Stomach (tissue), 19 donors: ENCODE results near the gene MSANTD2. TPM values are rescaled to one million over a fixed set of nuclear protein-coding genes. Genes with fewer than 3 reads are reported as not detected.

ENCODE experiments used
- DNase-seq, 2 donors: peaks; one replicate each; pipeline versions ENCODE4 v3.0.0 to v3.0.0-alpha.2; 2013 to 2019
- H3K27ac ChIP-seq, 5 donors: fragments of 200-600 bp in 4 of 5; sonication (generic) in 4 of 5; one replicate each; pipeline ENCODE4 v1.5.1; 2013 to 2019; ENCODE audit warnings: mild to moderate bottlenecking in 1 of 5, moderate library complexity in 1 of 5
- H3K27me3 ChIP-seq, 3 donors: fragments of 200-600 bp; sonication (generic); one replicate each; pipeline ENCODE4 v1.5.1; 2017 to 2019; ENCODE audit warnings: mixed run types in 1 of 3
- H3K36me3 ChIP-seq, 4 donors: fragments of 200-600 bp; sonication (generic); 1 replicate in 3 of 4; 2 replicates in 1 of 4; pipeline ENCODE4 v1.5.1; 2016 to 2019
- H3K4me1 ChIP-seq, 4 donors: fragments of 200-600 bp; sonication (generic); one replicate each; pipeline ENCODE4 v1.5.1; 2016 to 2019
- H3K4me3 ChIP-seq, 4 donors: fragments of 200-600 bp; sonication (generic) in 3 of 4; one replicate each; pipeline ENCODE4 v1.5.1; 2016 to 2019; ENCODE audit warnings: mild to moderate bottlenecking in 1 of 4
- H3K9me3 ChIP-seq, 4 donors: fragments of 200-600 bp; sonication (generic); one replicate each; pipeline ENCODE4 v1.5.1; 2016 to 2019
- EP300 ChIP-seq: sonication (generic); formaldehyde crosslinking; IDR thresholded peaks from one replicate; pipeline ENCODE4 v1.6.1; 2017; ENCODE audit warnings: antibody characterized with exemption
- POLR2A ChIP-seq, 4 donors: fragments of 450-650 bp; IDR thresholded peaks; one replicate each; pipeline ENCODE4 v1.6.1; 2016; ENCODE audit warnings: antibody characterized with exemption in 4 of 4, control low read depth in 2 of 4, mild to moderate bottlenecking in 1 of 4, moderate library complexity in 1 of 4
- POLR2AphosphoS5 ChIP-seq, 3 donors: sonication (generic); formaldehyde crosslinking; IDR thresholded peaks; one replicate each; pipeline ENCODE4 v1.6.1; 2016; ENCODE audit warnings: antibody characterized with exemption in 3 of 3
- WGBS, 5 donors: extraction: QIAGEN DNeasy Blood & Tissue Kit in 3 of 5; methylation state at CpG; one replicate each; pipeline versions ENCODE4 v1.1.5 to v1.1.7; 2013 to 2018; 5-methylcytosine and 5-hydroxymethylcytosine counted together
- intact Hi-C: fragments of 100-400 bp; cut with DNase I; formaldehyde crosslinking; loops from one replicate; pipeline ENCODE4 v1.15.1; 2023; ENCODE audit warnings: low total_unique reads
- long read RNA-seq, 10 donors: transcript quantifications; one replicate each; lab custom pipeline, GENCODE V29; 2026
- polyA plus RNA-seq, 3 donors: library from polyadenylated mRNA; stranded (reverse); fragments of 200-250 nt; gene quantifications; one replicate each; pipeline ENCODE4 v1.2.3, GENCODE V29; 2013
- total RNA-seq, 5 donors: library from RNA; depleted of rRNA; stranded (reverse); fragments of >200 nt; gene quantifications; one replicate each; pipeline versions ENCODE4 v1.1.0 to v1.2.3, GENCODE V29; 2014 to 2016
- TF ChIP-seq, protein P1 (sequence below), 7 experiments: fragments of 450-650 bp in 4 of 7; fragments of 200-600 bp in 3 of 7; sonication (generic) in 3 of 7; IDR thresholded peaks; one replicate each; pipeline ENCODE4 v1.5.1; 2016 to 2019; ENCODE audit warnings: antibody characterized with exemption in 7 of 7, control low read depth in 2 of 7, mild to moderate bottlenecking in 1 of 7
- donor health status: healthy with polysubstance abuse.
- donor health status: Bipolar disorder and iron deficiency.
- donor health status: healthy.

Gene MSANTD2
- total RNA-seq (10 to 100 TPM in 3 of 5 donors, 1 to 10 TPM in 2; 3.2 to 40.2 (median 20.9) TPM), polyA plus RNA-seq (10 to 100 TPM in 1 of 3 donors, 1 to 10 TPM in 2; 2.8 to 11.3 (median 3.1) TPM)
- long read RNA-seq, donor 1, partial matches to known transcripts, result 0 of 1 reads
- long read RNA-seq, donor 1, other reads (novel, unspliced or antisense), result 0 of 1 reads
- long read RNA-seq, donor 2, partial matches to known transcripts, result 0 of 2 reads
- long read RNA-seq, donor 2, other reads (novel, unspliced or antisense), result 0 of 2 reads
- long read RNA-seq, donor 3, partial matches to known transcripts, result 0 of 2 reads
- long read RNA-seq, donor 3, other reads (novel, unspliced or antisense), result 0 of 2 reads
- long read RNA-seq, donor 4, result 0 reads
- long read RNA-seq, donor 5, partial matches to known transcripts, result 0 of 5 reads
- long read RNA-seq, donor 5, other reads (novel, unspliced or antisense), result 0 of 5 reads
- long read RNA-seq, donor 6, partial matches to known transcripts, result 0 of 5 reads
- long read RNA-seq, donor 6, other reads (novel, unspliced or antisense), result 0 of 5 reads
- long read RNA-seq, donor 7, partial matches to known transcripts, result 0 of 4 reads
- long read RNA-seq, donor 7, other reads (novel, unspliced or antisense), result 0 of 4 reads
- long read RNA-seq, donor 8, partial matches to known transcripts, result 0 of 2 reads
- long read RNA-seq, donor 8, other reads (novel, unspliced or antisense), result 0 of 2 reads
- long read RNA-seq, donor 9, partial matches to known transcripts, result 5 of 6 reads
- long read RNA-seq, donor 9, other reads (novel, unspliced or antisense), result 0 of 6 reads
- long read RNA-seq, donor 10, partial matches to known transcripts, result 0 of 1 reads
- long read RNA-seq, donor 10, other reads (novel, unspliced or antisense), result 0 of 1 reads

GRCh38 chr11:124800226-124800929 lies at the start of gene MSANTD2:
MSANTD2 (minus strand) TSS chr11:124800406; CDS start chr11:124800380, 26 bp downstream.
- TF ChIP-seq EP300 (no peak), POLR2A (IDR thresholded peaks at IDR 0.05) (peak in 1 of 4 donors; percentile 49), POLR2AphosphoS5 (IDR thresholded peaks at IDR 0.05) (peak; percentile 19 to 92 (median 89))
- DNase-seq, result peak; percentile 86 to 96
- Histone ChIP-seq H3K4me1 (peaks cover 15 to 52% (median 39%) of the 10 kb centered on the region in 4 donors), H3K27ac (peak within 1 kb of the TSS; percentile 92 to 100 (median 98)), H3K27me3 (no peaks in the 10 kb centered on the region), H3K9me3 (no peaks in the 10 kb centered on the region), H3K36me3 (peaks cover under 1 to 4% (median 2%) of the 10 kb centered on the region in 4 donors), H3K4me3 (peak within 1 kb of the TSS; percentile 86 to 100 (median 96))
- intact Hi-C loops, result no loop called here
- WGBS, 5 donors, result 0% methylated on average over 24 to 62 of the region's 62 CpGs

DNA sequence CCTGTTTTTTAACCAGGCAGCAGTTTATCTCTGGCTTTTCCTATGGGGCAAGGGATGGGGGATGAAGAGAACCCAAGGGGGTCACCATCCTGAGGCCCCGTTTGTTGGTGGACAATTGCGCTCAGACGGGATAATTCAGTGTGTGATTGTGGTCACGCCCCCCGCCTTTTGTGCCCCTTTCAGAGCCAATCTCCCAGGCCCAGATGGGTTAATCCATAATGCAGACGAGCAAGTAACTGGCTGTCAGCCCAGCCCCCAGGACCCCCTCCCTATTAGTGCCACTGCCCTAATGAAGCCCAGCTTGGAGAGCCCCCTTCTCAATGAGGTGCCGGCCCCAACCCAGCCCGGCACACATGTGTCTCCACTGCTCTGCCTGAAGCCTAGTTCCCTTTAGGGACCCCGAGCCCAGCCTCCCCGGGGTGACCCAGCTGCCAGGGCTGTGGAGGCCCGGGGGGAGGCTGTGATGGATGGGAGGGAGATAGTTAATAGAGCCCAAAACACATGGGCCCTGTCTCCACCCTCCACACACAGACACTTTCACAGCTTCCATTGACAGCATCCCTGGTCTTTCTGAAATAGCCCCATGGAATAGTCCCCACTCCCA lies 46.0 kb upstream of the MSANTD2 start:
- TF ChIP-seq POLR2AphosphoS5 (IDR thresholded peaks at IDR 0.05) (no peak), EP300 (no peak), POLR2A (IDR thresholded peaks at IDR 0.05) (no peak)
- TF ChIP-seq, protein P1, sequence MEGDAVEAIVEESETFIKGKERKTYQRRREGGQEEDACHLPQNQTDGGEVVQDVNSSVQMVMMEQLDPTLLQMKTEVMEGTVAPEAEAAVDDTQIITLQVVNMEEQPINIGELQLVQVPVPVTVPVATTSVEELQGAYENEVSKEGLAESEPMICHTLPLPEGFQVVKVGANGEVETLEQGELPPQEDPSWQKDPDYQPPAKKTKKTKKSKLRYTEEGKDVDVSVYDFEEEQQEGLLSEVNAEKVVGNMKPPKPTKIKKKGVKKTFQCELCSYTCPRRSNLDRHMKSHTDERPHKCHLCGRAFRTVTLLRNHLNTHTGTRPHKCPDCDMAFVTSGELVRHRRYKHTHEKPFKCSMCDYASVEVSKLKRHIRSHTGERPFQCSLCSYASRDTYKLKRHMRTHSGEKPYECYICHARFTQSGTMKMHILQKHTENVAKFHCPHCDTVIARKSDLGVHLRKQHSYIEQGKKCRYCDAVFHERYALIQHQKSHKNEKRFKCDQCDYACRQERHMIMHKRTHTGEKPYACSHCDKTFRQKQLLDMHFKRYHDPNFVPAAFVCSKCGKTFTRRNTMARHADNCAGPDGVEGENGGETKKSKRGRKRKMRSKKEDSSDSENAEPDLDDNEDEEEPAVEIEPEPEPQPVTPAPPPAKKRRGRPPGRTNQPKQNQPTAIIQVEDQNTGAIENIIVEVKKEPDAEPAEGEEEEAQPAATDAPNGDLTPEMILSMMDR (IDR thresholded peaks at IDR 0.05), result no peak
- H3K27ac ChIP-seq, result no peak overlapping the region
- H3K4me1 ChIP-seq, result peaks cover 12 to 28% (median 19%) of the 10 kb centered on the region in 4 donors
- H3K27me3 ChIP-seq, result peaks cover 7 to 99% (median 76%) of the 10 kb centered on the region in 3 donors
- WGBS, 5 donors, result 10 to 19% (median 14%) methylated on average over 11 of the region's 11 CpGs
- DNase-seq, result no peak
- H3K36me3 ChIP-seq, result no peaks in the 10 kb centered on the region
- H3K4me3 ChIP-seq, result no peak overlapping the region
- intact Hi-C loops, result no loop called here
- H3K9me3 ChIP-seq, result peaks cover 0 to 6% (median 0%) of the 10 kb centered on the region in 4 donors

- WGBS, 5 donors, result 9 to 24% (median 12%) methylated on average over 8 of the region's 8 CpGs
- intact Hi-C loops, result no loop called here
- DNase-seq, result no peak
- Histone ChIP-seq H3K36me3 (no peaks in the 10 kb centered on the region), H3K27me3 (peaks cover 8 to 100% (median 88%) of the 10 kb centered on the region in 3 donors), H3K4me3 (no peak overlapping the region), H3K9me3 (peaks cover 0 to 4% (median 0%) of the 10 kb centered on the region in 4 donors), H3K4me1 (peaks cover 14 to 34% (median 22%) of the 10 kb centered on the region in 4 donors), H3K27ac (no peak overlapping the region)
- TF ChIP-seq, protein P1 (IDR thresholded peaks at IDR 0.05), result no peak
- no peak for TF ChIP-seq POLR2A (IDR thresholded peaks at IDR 0.05)
- TF ChIP-seq EP300, result no peak
- no peak for TF ChIP-seq POLR2AphosphoS5 (IDR thresholded peaks at IDR 0.05)
Measured at GRCh38 chr11:124844664-124845079, 44.5 kb upstream of the MSANTD2 start.

DNA sequence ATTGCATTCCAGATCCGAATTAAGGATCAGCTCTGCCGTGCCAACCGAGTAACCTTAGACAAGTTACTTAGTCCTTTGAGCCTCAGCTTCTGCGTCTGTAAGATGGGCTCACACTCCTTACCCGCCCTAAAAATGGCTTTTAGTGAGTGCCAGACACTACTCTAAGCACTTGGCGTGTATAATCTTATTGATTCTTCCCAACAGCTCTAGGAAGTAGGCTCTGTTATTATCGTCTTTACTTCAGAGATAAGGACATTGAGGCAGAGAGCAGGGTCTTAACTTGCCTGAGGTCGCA lies 43.4 kb upstream of the MSANTD2 start:
- Histone ChIP-seq H3K9me3 (no peaks in the 10 kb centered on the region), H3K27me3 (peaks cover 18 to 100% (median 90%) of the 10 kb centered on the region in 3 donors), H3K4me1 (peaks cover 23 to 43% (median 32%) of the 10 kb centered on the region in 4 donors), H3K27ac (no peak overlapping the region), H3K4me3 (no peak overlapping the region), H3K36me3 (no peaks in the 10 kb centered on the region)
- TF ChIP-seq EP300, result no peak
- TF ChIP-seq, protein P1 (IDR thresholded peaks at IDR 0.05), result no peak
- intact Hi-C loops, result no loop called here
- no peak for DNase-seq
- 5 to 11% (median 8%) methylated on average over 8 of the region's 8 CpGs for WGBS, 5 donors
